Spleen (tissue), 7 donors: ENCODE measurements around the gene SNX9.

Experiments used
- CTCF ChIP-seq, 11 experiments: fragments of 200-600 bp in 7 of 11; fragments of 450-650 bp in 4 of 11; sonication (generic) in 4 of 11; IDR thresholded peaks in 8 of 11; conservative IDR thresholded peaks in 3 of 11; 1 replicate in 7 of 11; 2 replicates in 4 of 11; pipeline versions ENCODE4 v1.4.0 to v1.8.0; 2016 to 2021; ENCODE audit warnings: antibody characterized with exemption in 11 of 11, inconsistent platforms in 4 of 11, mild to moderate bottlenecking in 1 of 11
- POLR2A ChIP-seq, 3 donors: fragments of 450-650 bp; IDR thresholded peaks; one replicate each; pipeline ENCODE4 v1.5.1; 2017; ENCODE audit warnings: antibody characterized with exemption in 3 of 3, mild to moderate bottlenecking in 1 of 3
- POLR2AphosphoS5 ChIP-seq, 3 donors: sonication (generic); formaldehyde crosslinking; IDR thresholded peaks; one replicate each; pipeline ENCODE4 v1.5.1; 2017; ENCODE audit warnings: antibody characterized with exemption in 3 of 3
- donor health status: DM: no; HTN: no; CAD: no; lungs with moderate emphysema.
- donor health status: DM: no; HTN: no; CAD: no.
- donor health status: DM: no; HTN: no; CAD: no.

GRCh38 chr6:157911278-157911677 is 88.2 kb downstream of the SNX9 start:
- no peak for TF ChIP-seq POLR2AphosphoS5 (IDR thresholded peaks at IDR 0.05)
- no peak for TF ChIP-seq POLR2A (IDR thresholded peaks at IDR 0.05)
- TF ChIP-seq CTCF (IDR thresholded peaks at IDR 0.05 in 8 of 11, conservative IDR thresholded peaks at IDR 0.05 in 3 of 11) = no peak
